Heart left ventricle (tissue), 13 donors: ENCODE results near the gene HLCS.

Experiments used
- POLR2A ChIP-seq, 2 donors: fragments of 450-650 bp; IDR thresholded peaks; one replicate each; pipeline ENCODE4 v1.6.1; 2017; ENCODE audit warnings: antibody characterized with exemption in 2 of 2, mild to moderate bottlenecking in 2 of 2, moderate library complexity in 2 of 2
- TF ChIP-seq, protein P1 (sequence below), 12 donors: fragments of 200-600 bp; sonication (generic) in 4 of 12; IDR thresholded peaks; one replicate each; pipeline versions ENCODE4 v1.5.0 to v1.8.0; 2018 to 2022; ENCODE audit warnings: antibody characterized with exemption in 12 of 12, mild to moderate bottlenecking in 5 of 12
- donor health status: ischemic (EF 13 %, LVEDD 7.1; RV severe dilation, severe dysfunction).
- donor health status: DM: no; HTN: yes; CAD: no.
- donor health status: DM: no; HTN: no; CAD: no.
- donor health status: ischemic (EF 25% LVEDD 6.9; RV normal size, moderate dysfunction).
- donor health status: ischemic (EF 25% LVEDD 5.7; RV mildly dilated, moderate dysfunction).
- donor health status: ischemic (EF 35%, LVEDD 5.7; RV mildly dilated, moderate dysfunction).
- donor health status: nonischemic (EF 11% LVEDD 7.7; RV severe dilation, severe dysfunction).
- donor health status: DM: yes; HTN: yes; CAD: no.
- donor health status: PGD.
- donor health status: ischemic (EF 29% LVEDD 5.4; RV normal size, mild dysfunction).
- donor health status: nonischemic (EF 23%, LVEDD 6.1; RV moderate dilation, normal function).

DNA sequence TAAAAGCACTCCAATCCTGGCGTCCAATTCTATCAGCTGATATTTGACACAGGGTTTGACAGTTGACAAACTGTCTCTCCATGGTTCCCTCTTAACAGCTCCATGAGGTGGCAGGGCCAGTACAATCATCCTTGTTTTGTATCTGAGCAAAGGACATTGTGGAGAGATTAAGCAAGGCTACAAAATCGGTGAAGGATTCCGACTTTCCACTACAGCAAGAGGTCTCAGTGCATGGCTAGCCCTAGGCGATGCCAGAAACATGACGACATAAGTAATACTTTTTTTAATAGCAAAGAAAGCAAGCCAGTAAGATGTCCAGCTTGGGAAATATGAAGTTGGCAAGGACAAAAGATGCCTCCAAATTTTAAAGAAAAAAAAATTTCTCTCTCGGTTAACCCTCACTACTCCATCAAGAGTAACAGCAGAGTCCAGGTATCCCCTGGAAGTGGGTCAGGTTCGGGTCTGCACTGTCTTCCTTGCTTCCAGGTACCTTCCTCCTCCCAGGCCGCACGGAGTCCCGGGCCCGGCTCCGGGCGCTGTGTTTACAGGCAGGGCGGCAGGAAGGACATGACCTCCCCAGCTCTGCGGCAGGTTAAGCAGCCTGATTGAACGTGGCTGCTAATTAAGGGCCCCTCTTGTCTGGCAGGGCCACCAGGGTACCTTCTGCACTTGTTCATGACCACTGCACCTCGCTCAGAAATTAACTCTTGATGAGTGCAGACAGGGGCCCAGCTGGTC lies 161.4 kb downstream of the HLCS start:
- no peak for TF ChIP-seq POLR2A (IDR thresholded peaks at IDR 0.05)
- TF ChIP-seq, protein P1, sequence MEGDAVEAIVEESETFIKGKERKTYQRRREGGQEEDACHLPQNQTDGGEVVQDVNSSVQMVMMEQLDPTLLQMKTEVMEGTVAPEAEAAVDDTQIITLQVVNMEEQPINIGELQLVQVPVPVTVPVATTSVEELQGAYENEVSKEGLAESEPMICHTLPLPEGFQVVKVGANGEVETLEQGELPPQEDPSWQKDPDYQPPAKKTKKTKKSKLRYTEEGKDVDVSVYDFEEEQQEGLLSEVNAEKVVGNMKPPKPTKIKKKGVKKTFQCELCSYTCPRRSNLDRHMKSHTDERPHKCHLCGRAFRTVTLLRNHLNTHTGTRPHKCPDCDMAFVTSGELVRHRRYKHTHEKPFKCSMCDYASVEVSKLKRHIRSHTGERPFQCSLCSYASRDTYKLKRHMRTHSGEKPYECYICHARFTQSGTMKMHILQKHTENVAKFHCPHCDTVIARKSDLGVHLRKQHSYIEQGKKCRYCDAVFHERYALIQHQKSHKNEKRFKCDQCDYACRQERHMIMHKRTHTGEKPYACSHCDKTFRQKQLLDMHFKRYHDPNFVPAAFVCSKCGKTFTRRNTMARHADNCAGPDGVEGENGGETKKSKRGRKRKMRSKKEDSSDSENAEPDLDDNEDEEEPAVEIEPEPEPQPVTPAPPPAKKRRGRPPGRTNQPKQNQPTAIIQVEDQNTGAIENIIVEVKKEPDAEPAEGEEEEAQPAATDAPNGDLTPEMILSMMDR (IDR thresholded peaks at IDR 0.05), result no peak
